HG03103 (cell line): Measurements from ENCODE around the gene MAPK4.
"Not testable (repeated sequence)": the region's sequence is repeated elsewhere in the genome, so short reads cannot be mapped to it uniquely, and the experiment has no call there.

Experiments used
- ATAC-seq: cut with Tn5 transposase; IDR thresholded peaks from one replicate; pipeline ENCODE4 v1.9.1; 2021; ENCODE audit warnings: low read depth; ENCODE audit not compliant: unreplicated experiment

Gene MAPK4

GRCh38 chr18:50747849-50748242 is 188.0 kb downstream of the MAPK4 start:
- no peak for ATAC-seq

- ATAC-seq = no peak
Observed at GRCh38 chr18:50748243-50749229, 188.6 kb downstream of the MAPK4 start.

GRCh38 chr18:50749421-50749820 is 189.5 kb downstream of the MAPK4 start:
- ATAC-seq = no peak

GRCh38 chr18:50749945-50750344 is 190.1 kb downstream of the MAPK4 start:
- no peak for ATAC-seq

- ATAC-seq = no peak
Observed at GRCh38 chr18:50750546-50750945, 190.7 kb downstream of the MAPK4 start.

- no peak for ATAC-seq
Observed at GRCh38 chr18:50751490-50751889, 191.6 kb downstream of the MAPK4 start.

- ATAC-seq = no peak
Observed at GRCh38 chr18:50751947-50752346, 192.1 kb downstream of the MAPK4 start.

- ATAC-seq = no peak
Observed at GRCh38 chr18:50753311-50753710, 193.4 kb downstream of the MAPK4 start.

GRCh38 chr18:50754297-50754696 is 194.4 kb downstream of the MAPK4 start:
- no peak for ATAC-seq

- no peak for ATAC-seq
Observed at GRCh38 chr18:50757358-50757757, 197.5 kb downstream of the MAPK4 start.

GRCh38 chr18:50769463-50769862 is 209.6 kb downstream of the MAPK4 start:
- ATAC-seq = no peak

GRCh38 chr18:50775207-50775606 is 215.3 kb downstream of the MAPK4 start:
- ATAC-seq = no peak

- ATAC-seq = no peak
Observed at GRCh38 chr18:50775726-50776125, 215.8 kb downstream of the MAPK4 start.

- no peak for ATAC-seq
Observed at GRCh38 chr18:50776383-50776782, 216.5 kb downstream of the MAPK4 start.

- not testable (repeated sequence) for ATAC-seq
Observed at GRCh38 chr18:50779021-50779420, 219.1 kb downstream of the MAPK4 start.
